HG03575 (cell line): ENCODE results near the gene TSHZ1.

Experiments used
- ATAC-seq: cut with Tn5 transposase; IDR thresholded peaks from one replicate; pipeline ENCODE4 v1.9.1; 2021; ENCODE audit not compliant: unreplicated experiment, insufficient number of reproducible peaks, low FRiP score; ENCODE audit errors: extremely low read depth

TSHZ1 gene

GRCh38 chr18:75262511-75262910 is 51.9 kb downstream of the TSHZ1 start:
- no peak for ATAC-seq

- ATAC-seq, result no peak
Measured at GRCh38 chr18:75264195-75264594, 53.6 kb downstream of the TSHZ1 start.

- ATAC-seq, result no peak
Measured at GRCh38 chr18:75264926-75265597, 54.5 kb downstream of the TSHZ1 start.

GRCh38 chr18:75265872-75266271 is 55.3 kb downstream of the TSHZ1 start:
- no peak for ATAC-seq

- ATAC-seq, result no peak
Measured at GRCh38 chr18:75267643-75268363, 57.2 kb downstream of the TSHZ1 start.

- no peak for ATAC-seq
Measured at GRCh38 chr18:75268364-75268646, 57.7 kb downstream of the TSHZ1 start.

GRCh38 chr18:75269124-75269680 is 58.6 kb downstream of the TSHZ1 start:
- no peak for ATAC-seq

GRCh38 chr18:75269696-75270095 is 59.1 kb downstream of the TSHZ1 start:
- ATAC-seq, result no peak

- ATAC-seq, result no peak
Measured at GRCh38 chr18:75271952-75272351, 61.4 kb downstream of the TSHZ1 start.

- no peak for ATAC-seq
Measured at GRCh38 chr18:75273817-75274216, 63.2 kb downstream of the TSHZ1 start.

- no peak for ATAC-seq
Measured at GRCh38 chr18:75275226-75275625, 64.6 kb downstream of the TSHZ1 start.

- no peak for ATAC-seq
Measured at GRCh38 chr18:75276818-75277609, 66.4 kb downstream of the TSHZ1 start.

- ATAC-seq, result no peak
Measured at GRCh38 chr18:75277610-75277928, 67.0 kb downstream of the TSHZ1 start.

- no peak for ATAC-seq
Measured at GRCh38 chr18:75279381-75279780, 68.8 kb downstream of the TSHZ1 start.

GRCh38 chr18:75280427-75281280 is 70.1 kb downstream of the TSHZ1 start:
- no peak for ATAC-seq

GRCh38 chr18:75282746-75283145 is 72.1 kb downstream of the TSHZ1 start:
- no peak for ATAC-seq

- ATAC-seq, result no peak
Measured at GRCh38 chr18:75283731-75284130, 73.1 kb downstream of the TSHZ1 start.

GRCh38 chr18:75284566-75284965 is 74.0 kb downstream of the TSHZ1 start:
- no peak for ATAC-seq

GRCh38 chr18:75285876-75286275 is 75.3 kb downstream of the TSHZ1 start:
- no peak for ATAC-seq
